Fibroblast of pulmonary artery (primary cell): ENCODE results near the gene TSC2.

ENCODE experiments used
- DNase-seq: peaks from one replicate; pipeline ENCODE4 v3.0.0-alpha.2; 2010; ENCODE audit warnings: low read depth
- H3K4me3 ChIP-seq: replicated peaks from 2 replicates; pipeline ENCODE4 v1.5.1; 2011; ENCODE audit warnings: low read depth, mild to moderate bottlenecking, control low read depth, low read length, moderate library complexity
- TF ChIP-seq, protein P1 (sequence below): IDR thresholded peaks from 2 replicates; pipeline ENCODE4 v1.5.1; 2011; ENCODE audit warnings: mild to moderate bottlenecking, control low read depth, low read length, inconsistent platforms; ENCODE audit errors: missing control alignments

The TSC2 gene

GRCh38 chr16:2022723-2023091 is 25.1 kb upstream of the TSC2 start:
- TF ChIP-seq, protein P1, sequence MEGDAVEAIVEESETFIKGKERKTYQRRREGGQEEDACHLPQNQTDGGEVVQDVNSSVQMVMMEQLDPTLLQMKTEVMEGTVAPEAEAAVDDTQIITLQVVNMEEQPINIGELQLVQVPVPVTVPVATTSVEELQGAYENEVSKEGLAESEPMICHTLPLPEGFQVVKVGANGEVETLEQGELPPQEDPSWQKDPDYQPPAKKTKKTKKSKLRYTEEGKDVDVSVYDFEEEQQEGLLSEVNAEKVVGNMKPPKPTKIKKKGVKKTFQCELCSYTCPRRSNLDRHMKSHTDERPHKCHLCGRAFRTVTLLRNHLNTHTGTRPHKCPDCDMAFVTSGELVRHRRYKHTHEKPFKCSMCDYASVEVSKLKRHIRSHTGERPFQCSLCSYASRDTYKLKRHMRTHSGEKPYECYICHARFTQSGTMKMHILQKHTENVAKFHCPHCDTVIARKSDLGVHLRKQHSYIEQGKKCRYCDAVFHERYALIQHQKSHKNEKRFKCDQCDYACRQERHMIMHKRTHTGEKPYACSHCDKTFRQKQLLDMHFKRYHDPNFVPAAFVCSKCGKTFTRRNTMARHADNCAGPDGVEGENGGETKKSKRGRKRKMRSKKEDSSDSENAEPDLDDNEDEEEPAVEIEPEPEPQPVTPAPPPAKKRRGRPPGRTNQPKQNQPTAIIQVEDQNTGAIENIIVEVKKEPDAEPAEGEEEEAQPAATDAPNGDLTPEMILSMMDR: no peak
- H3K4me3 ChIP-seq: peak overlapping the region; percentile 42

DNA sequence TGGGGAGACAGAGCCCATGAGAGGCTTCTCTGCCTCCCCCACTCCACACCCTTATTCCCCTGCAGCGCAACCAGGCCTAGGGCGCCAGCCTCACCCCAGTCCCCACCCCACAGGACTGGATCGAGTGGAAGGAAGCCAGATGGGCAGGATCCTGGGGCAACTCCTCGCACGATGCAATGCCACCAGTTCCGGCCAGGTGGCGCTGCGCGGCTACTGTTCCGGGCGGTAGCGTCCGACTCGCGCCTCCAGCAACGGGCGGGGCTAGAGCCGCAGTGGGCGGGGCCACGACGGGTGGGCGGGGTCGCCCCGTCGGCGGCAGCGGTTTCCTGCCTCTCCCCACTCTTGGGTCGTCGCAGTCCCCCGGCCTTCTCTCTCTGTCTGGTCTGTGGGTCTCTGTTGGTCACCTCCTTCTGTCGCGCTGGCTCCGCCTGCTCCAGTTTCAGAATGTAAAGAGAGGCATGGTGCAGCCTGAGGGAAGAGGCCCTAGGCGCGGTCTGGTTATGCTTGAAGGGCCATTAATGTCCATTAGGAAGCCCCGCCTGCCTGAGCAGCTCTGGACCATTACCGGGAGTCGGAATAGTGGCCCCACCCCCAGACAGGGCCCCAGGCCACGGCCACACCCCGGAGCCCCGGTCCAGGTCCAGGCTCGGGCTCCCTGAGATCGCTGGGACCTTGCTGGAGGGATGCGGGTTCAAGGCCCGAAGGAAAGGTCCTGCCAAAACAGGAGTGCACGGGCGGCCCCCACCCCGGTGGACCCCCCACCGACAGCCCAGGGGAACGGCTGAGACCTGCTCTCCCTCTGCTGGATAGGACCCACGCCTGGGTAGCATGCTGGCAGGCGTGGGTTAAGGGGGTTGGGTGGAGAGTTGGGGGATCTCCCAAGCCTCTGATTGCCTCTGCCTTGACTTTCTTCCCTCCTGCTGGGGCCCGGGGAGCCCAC is 24.4 kb upstream of the TSC2 start:
- peak overlapping the region; percentile 42 for H3K4me3 ChIP-seq
- DNase-seq: peak; percentile 89
- TF ChIP-seq, protein P1: peak; percentile 78

More at GRCh38 chr16:2022723-2023091, 25.1 kb upstream of the TSC2 start:
- peak; percentile 62 for DNase-seq

GRCh38 chr16:2024032-2024420 is 23.8 kb upstream of the TSC2 start:
- H3K4me3 ChIP-seq: no peak overlapping the region
- no peak for DNase-seq
- TF ChIP-seq, protein P1: no peak

DNA sequence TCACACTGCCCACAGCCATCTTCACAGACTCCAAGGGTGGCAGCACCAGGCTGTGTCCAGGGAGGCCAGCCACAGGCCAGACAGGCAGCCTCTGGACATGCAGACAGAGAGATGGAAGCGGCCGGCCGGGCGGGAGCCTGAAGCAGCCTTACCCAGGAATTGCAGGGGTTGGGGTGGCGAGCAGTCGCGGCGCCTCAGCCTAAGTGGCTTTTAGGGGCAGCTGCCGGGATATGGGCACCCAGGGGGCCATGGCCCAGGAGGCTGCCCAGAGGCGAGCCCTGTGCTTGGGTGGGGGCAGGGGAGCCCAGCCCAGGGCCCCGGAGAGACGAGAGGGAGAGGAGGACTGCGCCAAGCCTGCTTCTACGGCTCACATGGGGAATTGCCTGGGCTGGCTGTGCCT is 22.5 kb upstream of the TSC2 start:
- no peak for DNase-seq
- TF ChIP-seq, protein P1: no peak

GRCh38 chr16:2025878-2026460 is 21.8 kb upstream of the TSC2 start:
- peak overlapping the region; percentile 38 for H3K4me3 ChIP-seq
- DNase-seq: no peak
- TF ChIP-seq, protein P1: no peak

More for the DNA sequence above, 22.5 kb upstream of the TSC2 start:
- H3K4me3 ChIP-seq: no peak overlapping the region

DNA sequence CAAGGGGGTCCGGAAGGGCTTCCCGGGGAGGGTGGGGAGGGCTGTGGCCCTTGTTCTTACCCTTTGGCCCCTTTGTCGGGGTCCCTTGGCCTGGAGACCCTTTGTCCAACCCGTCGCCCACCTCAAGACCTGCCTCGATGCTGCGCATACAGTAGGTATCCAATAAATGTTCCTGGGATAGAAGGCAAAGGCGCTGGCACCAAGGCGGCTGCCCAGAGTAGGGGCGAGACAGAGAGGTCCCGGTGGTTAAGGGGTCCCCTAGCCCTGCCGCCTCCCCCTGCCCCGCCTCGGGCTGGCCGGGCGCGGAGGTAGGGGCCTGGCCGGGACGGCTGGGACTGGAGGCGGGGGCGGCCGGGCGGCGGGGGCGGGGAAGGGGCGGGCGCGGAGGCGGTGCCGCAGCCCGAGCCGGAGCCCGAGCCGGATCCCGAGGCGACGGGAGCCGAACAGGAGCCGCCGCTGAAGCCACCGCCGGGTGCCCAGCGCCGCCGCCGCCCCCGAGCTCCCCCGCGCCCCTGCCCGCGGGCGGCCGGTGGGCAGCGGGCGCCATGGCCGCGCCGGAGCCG is 21.2 kb upstream of the TSC2 start, which contains the start of gene NHERF2:
Gene NHERF2 (plus strand): TSS at position 442 of the 563 bp plus-strand sequence. CDS start 104 bp downstream, at position 546.
- no peak for DNase-seq
- peak within 1 kb of the TSS; percentile 55 for H3K4me3 ChIP-seq
- TF ChIP-seq, protein P1: no peak
